Esophagus squamous epithelium (tissue), 5 donors: ENCODE measurements around the gene UNC5B. TPM values are rescaled to one million over a fixed set of nuclear protein-coding genes. Genes with fewer than 3 reads are reported as not detected.

Source experiments
- DNase-seq: peaks from one replicate; lab custom pipeline; 2025; lab: John Stamatoyannopoulos, UW
- H3K27ac ChIP-seq, 4 donors: fragments of 200-600 bp; sonication (generic); one replicate each; pipeline ENCODE4 v1.5.1; 2016 to 2019; ENCODE audit warnings: mild to moderate bottlenecking in 1 of 4
- H3K27me3 ChIP-seq, 4 donors: fragments of 200-600 bp; sonication (generic); 1 replicate in 3 of 4; 2 replicates in 1 of 4; pipeline versions ENCODE4 v1.5.1 to v1.6.0; 2017 to 2021; ENCODE audit warnings: antibody characterized with exemption in 1 of 4
- H3K36me3 ChIP-seq, 3 donors: fragments of 200-600 bp; sonication (generic); one replicate each; pipeline ENCODE4 v1.5.1; 2016 to 2019
- H3K4me1 ChIP-seq, 3 donors: fragments of 200-600 bp; sonication (generic); one replicate each; pipeline ENCODE4 v1.5.1; 2017 to 2019
- H3K4me3 ChIP-seq, 4 donors: fragments of 200-600 bp; sonication (generic); 1 replicate in 3 of 4; 2 replicates in 1 of 4; pipeline ENCODE4 v1.5.1; 2016 to 2019; ENCODE audit warnings: mild to moderate bottlenecking in 2 of 4, moderate library complexity in 1 of 4
- H3K9me3 ChIP-seq, 3 donors: fragments of 200-600 bp; sonication (generic); one replicate each; pipeline ENCODE4 v1.5.1; 2016 to 2019
- CTCF ChIP-seq, 6 experiments: fragments of 450-650 bp in 4 of 6; fragments of 200-600 bp in 2 of 6; sonication (generic) in 2 of 6; IDR thresholded peaks; one replicate each; pipeline ENCODE4 v1.5.1; 2016 to 2019; ENCODE audit warnings: antibody characterized with exemption in 6 of 6, mild to moderate bottlenecking in 4 of 6, moderate library complexity in 4 of 6
- POLR2A ChIP-seq, 4 donors: fragments of 450-650 bp; IDR thresholded peaks; one replicate each; pipeline ENCODE4 v1.6.1; 2017; ENCODE audit warnings: antibody characterized with exemption in 4 of 4, mild to moderate bottlenecking in 4 of 4, moderate library complexity in 3 of 4
- WGBS, 2 donors: methylation state at CpG; one replicate each; pipeline ENCODE4 v1.1.5; 2018; 5-methylcytosine and 5-hydroxymethylcytosine counted together
- intact Hi-C: fragments of 100-400 bp; cut with DNase I; formaldehyde crosslinking; loops from one replicate; pipeline ENCODE4 v1.15.0; 2022
- total RNA-seq, 4 donors: library from RNA; depleted of rRNA; stranded (reverse); fragments of >200 nt; gene quantifications; one replicate each; pipeline ENCODE4 v1.1.0, GENCODE V29; 2016
- donor health status: DM: yes; HTN: yes; CAD: no.

The UNC5B gene
- total RNA-seq, 4 donors from 2014 or later: 18.9 to 48.1 (median 28.4) TPM

- Histone ChIP-seq H3K4me3 (no peak overlapping the region), H3K27me3 (no peaks in the 10 kb centered on the region), H3K4me1 (peaks cover 13 to 80% (median 23%) of the 10 kb centered on the region in 3 donors), H3K36me3 (no peaks in the 10 kb centered on the region), H3K9me3 (no peaks in the 10 kb centered on the region), H3K27ac (no peak overlapping the region)
- 82 to 87% methylated on average over 9 to 13 of the region's 15 CpGs for WGBS, 2 donors
- no peak for DNase-seq
- TF ChIP-seq CTCF (IDR thresholded peaks at IDR 0.05) (no peak), POLR2A (IDR thresholded peaks at IDR 0.05) (no peak)
- intact Hi-C loops: no loop called here
Measured at GRCh38 chr10:71236822-71237682, 24.7 kb downstream of the UNC5B start.

- TF ChIP-seq POLR2A (IDR thresholded peaks at IDR 0.05) (no peak), CTCF (IDR thresholded peaks at IDR 0.05) (no peak)
- intact Hi-C loops: no loop called here
- DNase-seq: no peak
- peaks cover 15 to 80% (median 21%) of the 10 kb centered on the region in 3 donors for H3K4me1 ChIP-seq
- 79 to 84% methylated on average over 11 of the region's 11 CpGs for WGBS, 2 donors
- no peaks in the 10 kb centered on the region for H3K9me3 ChIP-seq
- H3K27me3 ChIP-seq: no peaks in the 10 kb centered on the region
- no peak overlapping the region for H3K27ac ChIP-seq
- H3K4me3 ChIP-seq: no peak overlapping the region
- no peaks in the 10 kb centered on the region for H3K36me3 ChIP-seq
Measured at GRCh38 chr10:71237843-71238623, 25.7 kb downstream of the UNC5B start.

GRCh38 chr10:71238626-71239025, 26.3 kb downstream of the UNC5B start:
- Histone ChIP-seq H3K27ac (no peak overlapping the region), H3K27me3 (no peaks in the 10 kb centered on the region), H3K4me1 (peaks cover 17 to 80% (median 22%) of the 10 kb centered on the region in 3 donors), H3K36me3 (no peaks in the 10 kb centered on the region), H3K9me3 (no peaks in the 10 kb centered on the region), H3K4me3 (no peak overlapping the region)
- 60 to 67% methylated on average over 3 to 4 of the region's 4 CpGs for WGBS, 2 donors
- DNase-seq: no peak
- intact Hi-C loops: no loop called here
- no peak for TF ChIP-seq POLR2A (IDR thresholded peaks at IDR 0.05)
- TF ChIP-seq CTCF (IDR thresholded peaks at IDR 0.05): no peak

- Histone ChIP-seq H3K27ac (no peak overlapping the region), H3K4me1 (peaks cover 23 to 80% (median 28%) of the 10 kb centered on the region in 3 donors), H3K27me3 (no peaks in the 10 kb centered on the region), H3K9me3 (no peaks in the 10 kb centered on the region), H3K4me3 (no peak overlapping the region), H3K36me3 (no peaks in the 10 kb centered on the region)
- TF ChIP-seq POLR2A (IDR thresholded peaks at IDR 0.05): no peak
- no peak for TF ChIP-seq CTCF (IDR thresholded peaks at IDR 0.05)
- intact Hi-C loops: no loop called here
- DNase-seq: no peak
- 88 to 92% methylated on average over 7 to 8 of the region's 13 CpGs for WGBS, 2 donors
Measured at GRCh38 chr10:71239131-71239915, 27.0 kb downstream of the UNC5B start.
